Erythroblast (primary cell): Measurements from ENCODE around the gene LSM10.

Source experiments
- GATA1 ChIP-seq: IDR thresholded peaks from 2 replicates; pipeline ENCODE4 v1.6.1; 2011; ENCODE audit warnings: low read depth, mild to moderate bottlenecking, control low read depth, low read length, moderate library complexity
- POLR2A ChIP-seq: IDR thresholded peaks from 2 replicates; pipeline ENCODE4 v1.6.1; 2011; ENCODE audit warnings: mild to moderate bottlenecking, low read length

DNA sequence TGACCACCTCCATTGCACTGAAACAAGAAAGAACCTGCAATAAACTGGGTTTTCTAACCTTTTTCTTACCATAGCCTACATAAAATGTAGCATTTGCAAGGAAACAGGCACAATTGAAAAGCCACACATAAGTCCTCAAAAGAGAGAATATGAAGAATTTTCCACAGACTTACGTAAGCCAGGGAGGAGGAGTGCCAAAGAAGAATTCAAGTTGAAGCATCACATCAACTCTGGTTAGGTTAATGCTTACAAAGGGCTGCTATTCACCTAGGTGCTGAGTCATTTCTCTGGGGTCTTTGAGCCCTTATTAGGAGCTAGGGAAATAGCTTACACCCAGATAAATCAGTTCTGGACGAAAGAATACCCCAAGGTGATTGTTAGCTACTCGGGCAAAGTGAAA, 42.9 kb upstream of the LSM10 start:
- TF ChIP-seq POLR2A (no peak), GATA1 (no peak)
